Measurements from ENCODE around the gene SLC19A1. TPM values are rescaled to one million over a fixed set of nuclear protein-coding genes. Genes with fewer than 3 reads are reported as not detected.

The SLC19A1 gene
- polyA plus RNA-seq, 1 of the 3 experiments (the other 2 are of a cell fraction), result 15.0 TPM

DNA sequence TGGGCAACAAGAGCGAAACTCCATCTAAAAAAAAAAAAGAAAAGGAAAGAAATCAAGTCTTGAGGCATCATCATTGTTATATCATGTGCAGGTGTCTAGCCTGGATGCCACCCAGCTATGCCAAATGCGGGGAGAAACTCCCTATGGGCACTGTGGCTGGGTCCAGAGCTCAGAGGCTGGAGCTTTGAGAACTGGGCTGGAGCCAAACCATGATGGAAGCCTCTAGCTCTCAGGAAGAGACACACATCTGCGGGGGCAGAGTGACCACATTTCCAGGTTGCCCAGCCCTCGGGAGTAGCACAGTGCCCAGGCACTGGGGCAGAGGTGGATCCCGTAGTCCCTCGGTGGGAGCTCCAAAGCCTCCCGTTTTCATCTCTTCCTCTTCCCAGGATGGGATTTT is 78.4 kb downstream of the SLC19A1 start:
- no peaks in the 10 kb centered on the region for H3K9me2 ChIP-seq
- ChIA-PET POLR2A (no interaction called here), CTCF (interaction anchor here (1.2 to 1.9 kb wide), 2 partner anchors 14 to 171 kb away, joined by 5 to 9 read pairs; no protein-coding TSS in a partner anchor)
- peaks cover 45% of the 10 kb centered on the region for H4K20me1 ChIP-seq (ENCODE audit: insufficient read depth)
- no peaks in the 10 kb centered on the region for H3K27me3 ChIP-seq (ENCODE audit: insufficient read depth)
- H3K36me3 ChIP-seq (replicated peaks in 1 of 2; ENCODE audit: control insufficient read depth in 1 of 2, insufficient read depth in 2 of 2, low read length in 1 of 2), result peaks cover 0 to 3% of the 10 kb centered on the region in 2 experiments
- WGBS (ENCODE audit: low lambda C conversion rate), result 86% methylated on average over 5 of the region's 7 CpGs
- H3K4me3 ChIP-seq (ENCODE audit: low read depth in 2 of 2, low read length in 1 of 2), result no peak overlapping the region
- TF ChIP-seq TEAD4 (IDR thresholded peaks at IDR 0.05; ENCODE audit: borderline replicate concordance, insufficient read depth) (no peak), SIN3A (IDR thresholded peaks at IDR 0.05; ENCODE audit: borderline replicate concordance, low read depth, low read length) (no peak), NRF1 (IDR thresholded peaks at IDR 0.05; ENCODE audit: low read depth, low read length) (no peak), RXRA (IDR thresholded peaks at IDR 0.05; ENCODE audit: borderline replicate concordance, low read depth) (no peak), YY1 (IDR thresholded peaks at IDR 0.05; ENCODE audit: low read depth) (no peak), FOSL2 (IDR thresholded peaks at IDR 0.05; ENCODE audit: borderline replicate concordance, low read depth) (no peak), TAF1 (IDR thresholded peaks at IDR 0.05; ENCODE audit: borderline replicate concordance, low read depth, low read length) (no peak), RFX5 (IDR thresholded peaks at IDR 0.05; ENCODE audit: low read length) (no peak), FOXJ3 (CRISPR knock-in tag; IDR thresholded peaks at IDR 0.05) (no peak), JUND (IDR thresholded peaks at IDR 0.05) (no peak), GABPA (IDR thresholded peaks at IDR 0.05; ENCODE audit: low read depth) (no peak), POLR2AphosphoS5 (IDR thresholded peaks at IDR 0.05; ENCODE audit: low read depth, low read length) (no peak), TCF12 (IDR thresholded peaks at IDR 0.05) (no peak), RCOR1 (IDR thresholded peaks at IDR 0.05; ENCODE audit: low read length) (no peak), MXI1 (IDR thresholded peaks at IDR 0.05; ENCODE audit: low read depth, low read length) (no peak), GATA2 (CRISPR knock-in tag; IDR thresholded peaks at IDR 0.05) (no peak), SMC3 (IDR thresholded peaks at IDR 0.05; ENCODE audit: low read depth, low read length) (no peak)
- TF ChIP-seq, protein P1, sequence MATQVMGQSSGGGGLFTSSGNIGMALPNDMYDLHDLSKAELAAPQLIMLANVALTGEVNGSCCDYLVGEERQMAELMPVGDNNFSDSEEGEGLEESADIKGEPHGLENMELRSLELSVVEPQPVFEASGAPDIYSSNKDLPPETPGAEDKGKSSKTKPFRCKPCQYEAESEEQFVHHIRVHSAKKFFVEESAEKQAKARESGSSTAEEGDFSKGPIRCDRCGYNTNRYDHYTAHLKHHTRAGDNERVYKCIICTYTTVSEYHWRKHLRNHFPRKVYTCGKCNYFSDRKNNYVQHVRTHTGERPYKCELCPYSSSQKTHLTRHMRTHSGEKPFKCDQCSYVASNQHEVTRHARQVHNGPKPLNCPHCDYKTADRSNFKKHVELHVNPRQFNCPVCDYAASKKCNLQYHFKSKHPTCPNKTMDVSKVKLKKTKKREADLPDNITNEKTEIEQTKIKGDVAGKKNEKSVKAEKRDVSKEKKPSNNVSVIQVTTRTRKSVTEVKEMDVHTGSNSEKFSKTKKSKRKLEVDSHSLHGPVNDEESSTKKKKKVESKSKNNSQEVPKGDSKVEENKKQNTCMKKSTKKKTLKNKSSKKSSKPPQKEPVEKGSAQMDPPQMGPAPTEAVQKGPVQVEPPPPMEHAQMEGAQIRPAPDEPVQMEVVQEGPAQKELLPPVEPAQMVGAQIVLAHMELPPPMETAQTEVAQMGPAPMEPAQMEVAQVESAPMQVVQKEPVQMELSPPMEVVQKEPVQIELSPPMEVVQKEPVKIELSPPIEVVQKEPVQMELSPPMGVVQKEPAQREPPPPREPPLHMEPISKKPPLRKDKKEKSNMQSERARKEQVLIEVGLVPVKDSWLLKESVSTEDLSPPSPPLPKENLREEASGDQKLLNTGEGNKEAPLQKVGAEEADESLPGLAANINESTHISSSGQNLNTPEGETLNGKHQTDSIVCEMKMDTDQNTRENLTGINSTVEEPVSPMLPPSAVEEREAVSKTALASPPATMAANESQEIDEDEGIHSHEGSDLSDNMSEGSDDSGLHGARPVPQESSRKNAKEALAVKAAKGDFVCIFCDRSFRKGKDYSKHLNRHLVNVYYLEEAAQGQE (IDR thresholded peaks at IDR 0.05; ENCODE audit: low read depth, low read length), result no peak
- TF ChIP-seq, protein P2, sequence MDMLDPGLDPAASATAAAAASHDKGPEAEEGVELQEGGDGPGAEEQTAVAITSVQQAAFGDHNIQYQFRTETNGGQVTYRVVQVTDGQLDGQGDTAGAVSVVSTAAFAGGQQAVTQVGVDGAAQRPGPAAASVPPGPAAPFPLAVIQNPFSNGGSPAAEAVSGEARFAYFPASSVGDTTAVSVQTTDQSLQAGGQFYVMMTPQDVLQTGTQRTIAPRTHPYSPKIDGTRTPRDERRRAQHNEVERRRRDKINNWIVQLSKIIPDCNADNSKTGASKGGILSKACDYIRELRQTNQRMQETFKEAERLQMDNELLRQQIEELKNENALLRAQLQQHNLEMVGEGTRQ (IDR thresholded peaks at IDR 0.05; ENCODE audit: borderline replicate concordance, low read depth, low read length), result no peak
- no peak for DNase-seq
- no peak overlapping the region for H3K9ac ChIP-seq
- no peaks in the 10 kb centered on the region for H3F3A ChIP-seq (replicated peaks; ENCODE audit: insufficient read depth)
- H3K79me2 ChIP-seq (ENCODE audit: insufficient read depth), result peaks cover 86% of the 10 kb centered on the region
- no peak overlapping the region for H3K27ac ChIP-seq (ENCODE audit: low read depth in 2 of 2, low read length in 1 of 2)
- H2AFZ ChIP-seq (ENCODE audit: low read depth), result no peak overlapping the region
- H3K4me2 ChIP-seq, result no peak overlapping the region
- H3K9me3 ChIP-seq, result no peaks in the 10 kb centered on the region
- peaks cover 0 to 32% of the 10 kb centered on the region in 2 experiments; a peak in 1 of 4 replicates for H3K4me1 ChIP-seq (ENCODE audit: control insufficient read depth in 1 of 2, insufficient read depth in 2 of 2, low read depth in 1 of 2, low read length in 1 of 2)

All from SK-N-SH (cell line).